Measurements from ENCODE around the gene GJB2.
A peak's percentile ranks its signal among the peaks of the same experiment; 100 is the strongest.

GJB2 gene

GRCh38 chr13:20165417-20166257 is 27.1 kb downstream of the GJB2 start:
- Histone ChIP-seq H3K4me2 (ENCODE audit: low read length) (no peak overlapping the region), H3K9me3 (ENCODE audit: control insufficient read depth, low read length) (no peaks in the 10 kb centered on the region), H3K36me3 (ENCODE audit: control insufficient read depth, insufficient read depth, low read length) (no peaks in the 10 kb centered on the region), H2AFZ (no peak overlapping the region), H3K79me2 (no peaks in the 10 kb centered on the region), H3K4me3 (ENCODE audit: low read depth, low read length) (no peak overlapping the region), H3K9ac (no peak overlapping the region), H3K27ac (no peak overlapping the region), H3K4me1 (no peaks in the 10 kb centered on the region), H3K27me3 (ENCODE audit: control insufficient read depth, insufficient read depth, low read length) (no peaks in the 10 kb centered on the region)
- TF ChIP-seq CTCF (IDR thresholded peaks at IDR 0.05), result no peak

- no peaks in the 10 kb centered on the region for H3K27me3 ChIP-seq (ENCODE audit: control insufficient read depth, insufficient read depth, low read length)
Measured at GRCh38 chr13:20161951-20162300, 30.8 kb downstream of the GJB2 start.

GRCh38 chr13:20161275-20161950 is 31.3 kb downstream of the GJB2 start:
- Histone ChIP-seq H3K4me1 (no peaks in the 10 kb centered on the region), H3K4me3 (ENCODE audit: low read depth, low read length) (peak overlapping the region; percentile 51), H2AFZ (peak overlapping the region; percentile 7), H3K9ac (no peak overlapping the region), H3K79me2 (no peaks in the 10 kb centered on the region), H3K4me2 (ENCODE audit: low read length) (peak overlapping the region; percentile 75), H3K27ac (no peak overlapping the region), H3K36me3 (ENCODE audit: control insufficient read depth, insufficient read depth, low read length) (no peaks in the 10 kb centered on the region), H3K9me3 (ENCODE audit: control insufficient read depth, low read length) (no peaks in the 10 kb centered on the region), H3K27me3 (ENCODE audit: control insufficient read depth, insufficient read depth, low read length) (no peaks in the 10 kb centered on the region)
- TF ChIP-seq CTCF (IDR thresholded peaks at IDR 0.05), result no peak

More at GRCh38 chr13:20161951-20162300, 30.8 kb downstream of the GJB2 start:
- H3K79me2 ChIP-seq, result no peaks in the 10 kb centered on the region
- H3K4me2 ChIP-seq (ENCODE audit: low read length), result no peak overlapping the region
- H3K9me3 ChIP-seq (ENCODE audit: control insufficient read depth, low read length), result no peaks in the 10 kb centered on the region
- no peak for TF ChIP-seq CTCF (IDR thresholded peaks at IDR 0.05)
- no peaks in the 10 kb centered on the region for H3K4me1 ChIP-seq
- H3K36me3 ChIP-seq (ENCODE audit: control insufficient read depth, insufficient read depth, low read length), result no peaks in the 10 kb centered on the region
- H3K9ac ChIP-seq, result no peak overlapping the region
- H2AFZ ChIP-seq, result no peak overlapping the region
- no peak overlapping the region for H3K27ac ChIP-seq
- no peak overlapping the region for H3K4me3 ChIP-seq (ENCODE audit: low read depth, low read length)

GRCh38 chr13:20160306-20161274 is 32.1 kb downstream of the GJB2 start, which contains the start of gene GJA3:
GJA3 (minus strand) TSS chr13:20161052; CDS start chr13:20143288, 17,764 bp downstream.
- peak within 1 kb of the TSS; percentile 51 for H3K4me3 ChIP-seq (ENCODE audit: low read depth, low read length)
- H3K4me2 ChIP-seq (ENCODE audit: low read length), result peak within 1 kb of the TSS; percentile 75
- H3K9me3 ChIP-seq (ENCODE audit: control insufficient read depth, low read length), result no peaks in the 10 kb centered on the region
- no peak within 1 kb of the TSS for H3K27ac ChIP-seq
- H2AFZ ChIP-seq, result peak within 1 kb of the TSS; percentile 28
- H3K36me3 ChIP-seq (ENCODE audit: control insufficient read depth, insufficient read depth, low read length), result no peaks in the 10 kb centered on the region
- no peaks in the 10 kb centered on the region for H3K27me3 ChIP-seq (ENCODE audit: control insufficient read depth, insufficient read depth, low read length)
- no peak for TF ChIP-seq CTCF (IDR thresholded peaks at IDR 0.05)
- H3K9ac ChIP-seq, result no peak within 1 kb of the TSS
- no peaks in the 10 kb centered on the region for H3K4me1 ChIP-seq
- H3K79me2 ChIP-seq, result no peaks in the 10 kb centered on the region

Measured in parathyroid adenoma (tissue), 2 donors.